Lung (tissue), 12 donors: ENCODE results near the gene CTDSPL. TPM values are rescaled to one million over a fixed set of nuclear protein-coding genes. Genes with fewer than 3 reads are reported as not detected.

Experiments
- ATAC-seq: fragments of 200-7000 bp; cut with Tn5 transposase; one replicate; pipeline ENCODE4 v1.9.1; 2020; ENCODE audit warnings: moderate number of reproducible peaks; ENCODE audit not compliant: insufficient read depth, low FRiP score
- DNase-seq, 3 donors: peaks; one replicate each; pipeline ENCODE4 v3.0.0-alpha.2; 2013 to 2017
- H3K27ac ChIP-seq, 2 donors: one replicate each; pipeline ENCODE4 v1.5.1; 2013; ENCODE audit warnings: mild to moderate bottlenecking in 2 of 2, moderate library complexity in 2 of 2, control low read depth in 1 of 2, inconsistent platforms in 1 of 2, low read depth in 1 of 2, low read length in 1 of 2
- H3K27me3 ChIP-seq, 3 donors: one replicate each; pipeline ENCODE4 v1.5.1; 2013; ENCODE audit warnings: low read length in 2 of 3; ENCODE audit not compliant: control insufficient read depth in 3 of 3, insufficient read depth in 3 of 3
- H3K36me3 ChIP-seq, 4 donors: one replicate each; pipeline ENCODE4 v1.5.1; 2013; ENCODE audit warnings: low read length in 4 of 4, mild to moderate bottlenecking in 1 of 4, moderate library complexity in 1 of 4; ENCODE audit not compliant: control insufficient read depth in 4 of 4, insufficient read depth in 4 of 4
- H3K4me1 ChIP-seq, 5 donors: one replicate each; pipeline ENCODE4 v1.5.1; 2013; ENCODE audit warnings: low read length in 5 of 5, mild to moderate bottlenecking in 2 of 5, moderate library complexity in 1 of 5; ENCODE audit not compliant: control insufficient read depth in 5 of 5, insufficient read depth in 5 of 5
- H3K4me3 ChIP-seq: one replicate; pipeline ENCODE4 v1.5.1; 2013; ENCODE audit warnings: mild to moderate bottlenecking, control low read depth, moderate library complexity
- H3K9ac ChIP-seq, 2 donors: one replicate each; pipeline ENCODE4 v1.5.1; 2013; ENCODE audit warnings: low read length in 2 of 2, control low read depth in 1 of 2; ENCODE audit not compliant: insufficient read depth in 1 of 2
- H3K9me3 ChIP-seq, 4 donors: one replicate each; pipeline ENCODE4 v1.5.1; 2013; ENCODE audit warnings: low read length in 3 of 4, mild to moderate bottlenecking in 1 of 4, moderate library complexity in 1 of 4; ENCODE audit not compliant: control insufficient read depth in 4 of 4, insufficient read depth in 3 of 4
- CTCF ChIP-seq: IDR thresholded peaks from 2 replicates; pipeline ENCODE4 v1.5.1; 2012; ENCODE audit warnings: mild to moderate bottlenecking; ENCODE audit errors: control extremely low read depth, extremely low read depth
- WGBS, 2 donors: extraction: QIAGEN DNeasy Blood & Tissue Kit; methylation state at CpG; one replicate each; pipeline ENCODE4 v1.1.7; 2013; 5-methylcytosine and 5-hydroxymethylcytosine counted together
- polyA plus RNA-seq, 2 donors: library from polyadenylated mRNA; stranded (reverse); fragments of 200-250 nt; gene quantifications; one replicate each; pipeline ENCODE4 v1.2.1, GENCODE V29; 2013
- total RNA-seq, 2 donors: library from RNA; depleted of rRNA in 1 of 2; stranded (reverse); fragments of >200 nt in 1 of 2; gene quantifications; one replicate each; pipeline ENCODE4 v1.2.1, GENCODE V29; 2014 to 2021
- donor health status: control.
- donor health status: control.
- donor health status: Bipolar disorder and iron deficiency.
- donor health status: healthy.
- donor health status: DM: yes; HTN: yes; CAD: no.

CTDSPL gene
- total and polyA plus RNA-seq, 4 donors, result 12.5 to 79.1 (median 33.5) TPM

GRCh38 chr3:38008971-38009580 lies 147.4 kb downstream of the CTDSPL start:
- Histone ChIP-seq H3K9me3 (no peaks in the 10 kb centered on the region), H3K27ac (no peak overlapping the region), H3K9ac (no peak overlapping the region), H3K4me3 (no peak overlapping the region), H3K4me1 (peaks cover 0 to 5% (median 0%) of the 10 kb centered on the region in 5 donors), H3K36me3 (peaks cover 0 to 49% (median 25%) of the 10 kb centered on the region in 4 donors), H3K27me3 (no peaks in the 10 kb centered on the region)
- no peak for TF ChIP-seq CTCF
- no peak for DNase-seq
- ATAC-seq, result no peak
- 87 to 89% methylated on average over 16 of the region's 16 CpGs for WGBS, 2 donors

GRCh38 chr3:38009807-38010591 lies 148.3 kb downstream of the CTDSPL start:
- TF ChIP-seq CTCF, result no peak
- WGBS, 2 donors, result 91 to 92% methylated on average over 26 to 27 of the region's 27 CpGs
- H3K27ac ChIP-seq, result no peak overlapping the region
- no peak for DNase-seq
- no peaks in the 10 kb centered on the region for H3K9me3 ChIP-seq
- no peak overlapping the region for H3K4me3 ChIP-seq
- H3K27me3 ChIP-seq, result no peaks in the 10 kb centered on the region
- peaks cover 0 to 3% (median 0%) of the 10 kb centered on the region in 5 donors for H3K4me1 ChIP-seq
- peaks cover 0 to 49% (median 24%) of the 10 kb centered on the region in 4 donors for H3K36me3 ChIP-seq
- no peak for ATAC-seq
- H3K9ac ChIP-seq, result no peak overlapping the region

- WGBS, 2 donors, result 95 to 96% methylated on average over 21 of the region's 21 CpGs
- H3K9ac ChIP-seq, result no peak overlapping the region
- H3K36me3 ChIP-seq, result peaks cover 3 to 47% (median 35%) of the 10 kb centered on the region in 4 donors
- no peaks in the 10 kb centered on the region for H3K27me3 ChIP-seq
- no peak overlapping the region for H3K4me3 ChIP-seq
- DNase-seq (no peak), ATAC-seq (no peak)
- H3K9me3 ChIP-seq, result no peaks in the 10 kb centered on the region
- no peaks in the 10 kb centered on the region for H3K4me1 ChIP-seq
- no peak for TF ChIP-seq CTCF
- H3K27ac ChIP-seq, result no peak overlapping the region
Measured at GRCh38 chr3:38011111-38011510, 149.4 kb downstream of the CTDSPL start.
